HG02798 (cell line): ENCODE results near the gene ARL13A.

ENCODE experiments used
- ATAC-seq: cut with Tn5 transposase; IDR thresholded peaks from one replicate; pipeline ENCODE4 v1.9.1; 2021; ENCODE audit warnings: mild to moderate bottlenecking; ENCODE audit not compliant: unreplicated experiment, poor library complexity

Gene ARL13A

DNA sequence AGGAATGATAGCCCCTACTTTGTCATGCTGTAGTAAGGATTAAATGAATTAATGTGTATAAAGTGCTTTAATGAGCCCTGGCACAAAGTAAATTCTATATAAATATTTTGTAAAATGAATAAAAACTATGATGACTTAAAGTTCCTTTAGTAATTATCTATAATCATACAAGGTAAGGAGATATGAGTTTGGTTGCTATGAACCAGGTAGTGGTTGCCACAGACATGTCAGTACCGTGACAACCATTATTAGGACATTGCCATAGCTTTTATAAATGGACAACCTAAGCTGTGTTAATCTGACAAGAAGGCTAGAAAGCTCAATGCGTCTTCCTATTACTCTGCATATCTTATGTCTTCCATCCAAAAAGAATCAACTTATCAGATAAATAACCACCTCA lies at the start of gene ARL13A:
Gene ARL13A (plus strand): TSS at position 301 of the 400 bp plus-strand sequence. CDS start 3,982 bp downstream, outside the sequence.
- ATAC-seq: no peak

DNA sequence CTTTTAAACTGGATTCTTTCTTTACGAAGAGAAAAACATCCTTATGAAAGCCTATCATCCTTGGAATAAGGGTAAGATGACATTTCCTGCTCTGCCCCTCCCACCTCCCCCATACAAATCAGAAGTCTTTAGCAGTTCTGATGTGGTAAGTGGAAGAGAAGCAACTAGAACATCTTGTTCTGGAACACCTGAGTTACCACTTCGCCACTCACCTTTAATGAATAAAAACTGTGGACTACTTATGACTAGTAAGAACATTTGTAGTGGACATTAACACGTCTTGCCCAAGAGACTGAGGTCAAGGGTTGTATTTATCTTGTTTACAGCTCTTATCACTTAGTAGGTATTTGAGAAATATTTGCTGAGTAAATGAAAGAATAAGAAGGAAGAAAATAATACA lies 45.1 kb upstream of the ARL13A start:
- ATAC-seq: no peak

DNA sequence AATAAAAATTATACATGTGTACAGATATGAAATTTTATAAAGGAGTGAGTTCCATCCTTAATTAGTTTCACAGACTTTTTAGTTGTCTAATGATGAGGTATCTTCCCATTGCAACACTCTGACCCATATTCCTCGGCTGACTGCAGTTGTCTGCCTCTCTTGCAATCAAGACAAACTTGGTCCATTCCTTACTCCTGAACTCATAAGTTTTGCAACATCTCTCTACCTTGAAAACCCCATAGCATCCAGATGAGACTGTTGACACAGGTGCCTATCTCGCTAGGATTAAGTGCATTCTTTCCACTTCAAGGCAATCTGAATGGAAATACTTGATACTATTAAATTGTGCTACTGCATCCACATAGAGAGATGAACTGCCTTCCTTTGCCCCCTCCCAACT lies 43.1 kb upstream of the ARL13A start:
- no peak for ATAC-seq

DNA sequence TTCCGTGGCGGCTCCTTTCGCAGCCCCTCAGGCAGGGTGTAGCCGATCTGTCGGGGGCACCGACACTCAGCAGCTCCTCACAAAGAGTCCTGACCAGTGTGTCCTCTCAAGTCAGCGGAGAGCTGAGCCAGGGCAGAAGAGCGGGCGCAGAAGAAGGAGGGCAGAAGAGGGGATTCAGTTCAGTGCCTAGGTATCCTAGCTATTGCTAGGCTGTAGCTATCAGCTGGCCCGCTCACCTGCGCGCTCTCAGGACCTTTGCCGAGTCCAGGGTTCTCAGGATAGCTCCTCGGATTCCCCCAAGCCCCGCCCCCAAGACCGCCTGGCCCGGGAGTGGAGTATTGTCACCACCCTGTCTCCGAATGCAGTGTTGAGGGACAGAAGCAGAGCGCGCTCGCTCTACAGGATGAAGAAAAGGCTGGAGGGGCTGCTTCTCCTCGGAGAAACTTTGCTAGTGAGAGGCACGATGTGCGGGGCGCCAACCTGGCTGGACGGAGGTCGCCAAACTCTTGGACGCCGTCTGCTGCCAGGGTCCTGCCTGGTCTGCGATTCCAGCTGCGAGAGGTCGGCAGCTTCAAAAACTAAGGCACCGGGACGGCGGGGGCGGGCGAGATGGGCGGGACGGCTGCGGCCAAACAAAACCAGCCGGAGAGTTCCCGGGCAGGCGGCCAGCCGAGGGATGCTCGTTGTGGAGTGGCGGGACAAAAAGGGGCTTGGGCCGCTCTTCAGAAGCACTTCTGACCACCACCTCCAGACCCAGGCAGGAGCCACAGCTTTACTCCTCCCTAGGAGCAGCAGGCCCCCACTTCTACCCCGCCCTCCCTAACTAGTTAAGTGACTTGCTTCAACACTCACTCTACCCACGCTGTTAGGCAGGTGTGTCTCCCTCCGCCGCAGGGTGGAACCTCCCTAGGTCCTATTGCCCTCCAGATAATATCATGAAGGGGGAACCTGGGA lies 40.6 kb upstream of the ARL13A start, which contains the start of gene XKRX:
Gene XKRX (minus strand): TSS at position 258 of the 954 bp plus-strand sequence. CDS start 613 bp downstream, outside the sequence.
- ATAC-seq: peak; percentile 80

DNA sequence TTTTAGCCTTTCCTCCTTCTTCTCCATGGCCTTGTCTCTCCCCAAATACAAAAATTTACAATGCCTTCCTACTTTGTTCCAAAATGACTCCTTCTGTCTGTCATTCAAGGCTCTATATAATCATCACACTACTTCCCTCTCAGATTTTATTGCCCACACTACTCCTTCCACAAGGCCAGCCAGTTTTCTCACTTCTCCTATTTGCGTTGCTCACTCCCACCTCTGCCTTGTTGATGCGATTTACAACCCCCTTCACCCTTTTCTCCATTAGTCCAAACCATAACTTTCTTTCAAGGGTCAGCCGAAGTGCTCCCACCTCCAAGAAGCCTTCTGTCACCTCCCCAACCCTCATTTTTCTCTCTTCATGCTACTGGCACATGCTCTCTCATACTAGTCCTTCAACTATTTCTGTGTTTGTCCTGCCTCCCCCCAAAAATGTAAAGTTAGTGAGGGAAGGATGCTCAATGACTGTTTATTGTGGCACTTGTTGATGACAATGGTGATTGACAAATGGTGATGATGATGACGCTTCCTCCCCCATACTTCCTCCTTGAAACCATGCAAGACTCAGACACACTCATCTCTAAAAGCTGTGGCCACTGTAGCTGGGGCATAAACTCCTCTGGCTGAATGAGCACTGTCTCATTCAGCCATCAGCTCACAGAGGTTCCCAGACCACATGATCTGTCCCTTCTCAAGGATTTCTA lies 38.1 kb upstream of the ARL13A start:
- ATAC-seq: peak; percentile 74

DNA sequence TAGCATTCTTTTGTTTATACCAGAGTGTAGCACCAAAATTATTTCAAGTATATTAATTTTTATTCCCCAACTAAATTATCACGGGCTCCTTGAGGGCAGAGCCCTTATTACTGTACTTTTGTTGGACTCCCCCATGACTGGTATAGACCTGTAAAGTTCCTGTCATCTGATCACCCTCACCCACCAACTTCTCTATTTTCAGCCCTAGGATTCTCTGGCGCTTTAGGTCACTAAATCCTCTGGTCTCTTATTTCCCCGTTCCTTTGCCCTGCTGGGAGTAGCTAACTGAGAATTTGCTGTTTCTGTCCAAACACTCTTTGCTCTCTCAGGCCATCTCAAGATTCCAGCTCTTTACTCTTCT lies 37.6 kb upstream of the ARL13A start:
- peak; percentile 23 for ATAC-seq

- peak; percentile 43 for ATAC-seq
Measured at GRCh38 chrX:100935767-100936166, 33.7 kb upstream of the ARL13A start.

DNA sequence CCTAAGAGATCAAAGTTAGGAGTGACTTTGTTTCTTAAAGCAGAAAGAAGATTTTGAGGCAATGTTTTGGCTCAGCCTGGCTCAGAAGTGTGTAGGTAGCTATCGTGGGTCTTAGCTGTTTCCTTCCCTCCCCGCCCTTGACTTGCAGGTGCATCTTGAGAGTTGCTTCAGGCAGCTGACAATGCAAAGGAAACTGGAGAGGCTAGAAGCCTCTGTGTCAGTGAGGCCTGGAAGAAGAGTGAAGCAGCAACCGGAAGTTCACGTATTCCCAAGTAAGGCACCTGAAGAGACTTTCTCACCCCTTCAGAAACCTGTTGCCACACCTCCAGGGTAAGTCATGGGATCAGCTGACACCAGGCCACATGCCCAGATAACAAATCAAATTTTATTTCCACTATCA lies 30.2 kb upstream of the ARL13A start:
- no peak for ATAC-seq

- ATAC-seq: no peak
Measured at GRCh38 chrX:100944601-100945000, 24.9 kb upstream of the ARL13A start.

GRCh38 chrX:100946299-100946927 lies 23.1 kb upstream of the ARL13A start:
- no peak for ATAC-seq

DNA sequence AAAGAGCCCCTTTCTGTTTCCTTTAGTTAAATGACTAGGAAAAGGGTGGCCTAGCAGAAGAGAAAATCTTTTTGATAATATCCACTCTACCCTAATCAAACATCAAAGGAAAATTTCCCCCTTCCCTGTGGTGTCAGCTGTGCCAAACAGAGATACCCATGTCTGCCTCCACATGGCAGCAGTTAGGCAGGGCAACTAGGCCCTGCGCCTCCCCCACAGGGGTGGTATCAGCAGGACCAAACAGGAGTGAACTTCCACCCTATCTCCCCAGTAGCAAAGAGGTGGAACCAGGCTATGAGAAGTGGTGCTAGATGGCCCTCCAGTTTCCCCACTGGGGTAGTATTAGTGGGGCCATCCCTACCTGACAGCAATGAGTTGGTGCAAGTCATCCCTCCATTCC lies 21.0 kb upstream of the ARL13A start:
- ATAC-seq: no peak

DNA sequence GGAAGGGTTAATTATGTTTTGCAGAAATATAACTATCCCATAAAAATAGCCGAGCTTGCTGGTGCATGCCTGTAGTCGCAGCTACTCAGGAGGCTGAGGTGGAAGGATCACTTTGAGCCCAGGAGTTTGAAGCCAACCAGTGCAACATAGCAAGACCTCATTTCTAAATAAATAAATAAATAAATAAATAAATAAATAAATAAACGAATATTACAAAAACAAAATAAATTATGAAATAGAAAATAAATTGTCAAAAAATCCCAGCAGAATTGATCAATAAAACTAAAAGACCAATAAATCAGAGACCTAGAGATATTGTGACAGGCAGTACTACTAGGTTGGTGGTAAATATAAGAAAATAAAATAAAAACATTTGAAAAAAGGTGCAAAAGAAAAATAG lies 6.7 kb upstream of the ARL13A start:
- ATAC-seq: no peak

DNA sequence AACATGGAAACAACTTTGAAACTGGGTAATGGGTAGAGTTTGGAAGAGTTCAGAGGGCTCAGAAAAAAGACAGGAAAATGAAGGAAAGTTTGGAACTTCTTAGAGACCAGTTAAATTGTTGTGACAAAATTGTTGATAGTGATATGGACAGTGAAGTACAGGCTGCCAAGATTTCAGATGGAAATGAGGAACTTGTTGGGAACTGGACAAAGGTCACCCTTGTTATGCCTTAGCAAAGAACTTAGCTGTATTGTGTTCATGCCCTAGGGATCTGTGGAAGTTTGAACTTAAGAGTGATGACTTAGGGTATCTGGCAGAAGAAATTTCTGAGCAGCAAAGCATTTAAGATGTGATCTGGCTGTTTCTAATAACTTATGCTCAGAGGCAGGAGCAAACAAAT lies 5.1 kb upstream of the ARL13A start:
- ATAC-seq: no peak

DNA sequence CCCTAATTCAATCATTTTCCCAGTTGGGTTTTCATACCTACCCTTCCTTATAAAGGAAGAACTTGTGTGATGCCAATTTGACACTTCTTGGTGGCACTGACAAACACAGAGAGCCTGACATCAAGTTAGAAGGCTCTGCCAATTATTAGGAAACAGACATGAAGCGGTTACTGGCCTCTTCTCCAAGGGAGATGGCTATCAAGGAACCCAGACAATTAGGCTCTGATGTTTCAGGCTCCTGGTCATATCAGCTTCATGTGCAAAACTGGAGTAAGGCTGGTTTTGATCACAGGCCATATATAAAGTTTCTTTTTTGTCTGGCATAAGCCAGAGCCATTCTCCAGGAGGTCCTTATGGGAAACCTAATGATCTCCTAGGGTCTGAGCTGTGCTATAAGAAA lies 428 bp downstream of the ARL13A start:
- ATAC-seq: no peak

DNA sequence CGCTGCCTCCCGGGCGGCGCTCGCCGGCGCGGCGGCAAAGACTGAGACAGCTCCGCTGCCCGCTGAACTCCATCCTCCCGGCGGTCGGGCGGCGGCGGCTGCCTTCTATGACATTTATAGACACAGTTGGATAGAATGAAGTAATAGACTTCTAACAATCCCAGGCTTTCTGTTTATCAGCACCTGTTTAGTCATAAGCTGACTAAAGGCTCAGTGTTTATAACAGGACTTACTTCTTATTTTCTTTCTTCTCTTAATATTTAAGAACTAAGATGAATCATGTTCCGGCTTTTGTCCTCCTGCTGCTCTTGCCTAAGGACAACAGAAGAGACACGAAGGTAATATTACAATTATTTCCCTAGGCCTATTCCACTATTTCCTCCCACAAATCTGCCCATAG lies 3.9 kb downstream of the ARL13A start:
- no peak for ATAC-seq

DNA sequence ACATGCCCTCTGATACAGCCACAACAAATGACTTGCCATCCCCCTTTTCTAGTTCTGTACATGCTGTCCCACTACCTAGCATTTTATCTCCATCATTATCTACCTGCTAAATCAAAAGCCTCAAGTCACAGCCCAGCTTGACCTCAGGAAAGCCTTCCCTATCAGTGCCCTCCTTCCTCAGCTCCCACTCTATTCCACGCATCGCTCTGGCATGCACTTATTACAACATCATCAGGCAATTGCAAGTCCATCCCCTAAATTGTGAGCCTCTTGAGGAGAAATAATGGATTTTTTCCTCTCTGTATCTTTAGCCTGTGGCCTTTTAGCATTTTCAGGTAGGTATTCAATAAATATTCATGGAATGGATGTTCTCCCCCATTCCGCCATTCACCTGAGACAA lies 5.7 kb downstream of the ARL13A start:
- ATAC-seq: no peak

DNA sequence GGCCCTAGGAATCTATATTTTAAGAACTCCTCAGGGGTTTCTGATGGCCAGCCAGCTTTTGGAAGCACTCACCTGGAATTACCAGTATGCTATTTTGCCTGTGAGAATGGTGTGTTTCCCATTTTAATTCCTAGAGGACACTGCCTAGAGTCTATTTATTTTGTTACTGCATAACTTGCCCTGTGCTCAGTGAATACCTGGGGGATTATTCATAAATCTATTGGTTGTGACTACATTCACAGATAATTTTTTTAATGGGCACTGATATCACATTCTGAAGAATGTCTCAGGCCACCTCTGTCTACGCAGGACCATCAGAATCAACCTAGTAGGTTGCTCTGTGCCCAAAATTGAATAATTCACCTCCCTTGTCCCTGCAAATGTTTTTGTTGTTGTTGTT lies 6.7 kb downstream of the ARL13A start:
- ATAC-seq: no peak

- ATAC-seq: no peak
Measured at GRCh38 chrX:100979881-100980607, 10.5 kb downstream of the ARL13A start.

DNA sequence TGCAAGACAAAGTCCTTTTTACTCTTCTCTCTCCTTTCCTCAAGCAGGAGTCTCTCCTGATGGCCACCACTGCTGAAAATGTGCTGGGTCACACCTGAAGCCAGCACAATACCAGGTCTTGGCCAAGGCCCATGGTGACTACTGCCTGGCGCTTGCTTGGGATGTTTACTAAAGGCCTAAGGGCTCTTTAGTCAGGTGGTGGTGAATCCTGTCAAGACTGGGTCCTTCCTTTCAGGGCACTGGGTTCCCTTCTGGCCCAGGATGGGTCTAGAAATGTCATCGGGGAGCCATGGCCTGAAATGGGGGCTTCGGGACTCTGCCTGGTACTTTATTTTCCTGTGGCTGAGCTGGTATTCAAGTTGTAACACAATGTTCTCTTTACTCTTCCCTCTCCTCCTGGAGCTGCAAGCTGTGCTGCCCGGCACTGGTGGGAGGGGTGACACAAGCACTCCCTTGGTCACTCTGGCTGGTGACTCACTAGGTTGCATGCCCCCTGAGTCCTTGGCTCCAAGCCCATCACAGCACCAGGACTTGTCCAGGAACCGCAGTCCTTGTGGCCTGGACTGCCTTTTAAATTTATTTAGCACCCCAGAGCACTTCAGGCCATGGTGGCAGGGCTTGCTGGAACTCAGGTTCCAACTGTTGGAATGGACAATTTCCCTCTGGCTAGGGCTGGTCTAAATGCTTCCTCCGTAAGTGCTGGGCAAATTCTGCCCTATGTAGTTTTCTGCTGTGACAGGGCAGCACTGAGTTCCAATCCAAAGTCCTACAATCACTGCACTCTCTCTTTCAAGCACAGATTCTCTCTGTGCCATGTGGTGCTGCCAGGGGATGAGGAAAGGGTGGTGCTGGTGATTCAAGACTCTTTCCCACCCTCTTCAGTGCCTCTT lies 11.3 kb downstream of the ARL13A start:
- no peak for ATAC-seq
